GM23338 (cell line): Measurements from ENCODE around the gene SYTL1. TPM values are rescaled to one million over a fixed set of nuclear protein-coding genes. Genes with fewer than 3 reads are reported as not detected.

Source experiments
- ATAC-seq: fragments of 200-7000 bp; cut with Tn5 transposase; 3 replicates; pipeline ENCODE4 v1.9.1; 2020
- DNase-seq: peaks from one replicate; pipeline ENCODE4 v3.0.0-alpha.2; 2015; ENCODE audit warnings: low spot score
- H2AFZ ChIP-seq: fragments of 200-600 bp; sonication (generic); 2 replicates; pipeline ENCODE4 v1.8.0; 2016; ENCODE audit warnings: antibody characterized with exemption, mild to moderate bottlenecking, moderate library complexity
- H3F3A ChIP-seq: fragments of 200-600 bp; sonication (generic); replicated peaks from 2 replicates; pipeline ENCODE4 v1.8.0; 2017; ENCODE audit warnings: antibody characterized with exemption, mixed run types, low read depth
- H3K27ac ChIP-seq: fragments of 200-600 bp; sonication (generic); 2 replicates; pipeline ENCODE4 v1.6.1; 2016; ENCODE audit warnings: low read depth
- H3K27me3 ChIP-seq: fragments of 200-600 bp; sonication (generic); 2 replicates; pipeline ENCODE4 v1.8.0; 2016; ENCODE audit warnings: mild to moderate bottlenecking, mixed run types, moderate library complexity; ENCODE audit not compliant: insufficient read depth
- H3K36me3 ChIP-seq: fragments of 200-600 bp; sonication (generic); 2 replicates; pipeline ENCODE4 v1.8.0; 2016; ENCODE audit warnings: mild to moderate bottlenecking; ENCODE audit not compliant: insufficient read depth
- H3K4me1 ChIP-seq: fragments of 200-600 bp; sonication (generic); 2 replicates; pipeline ENCODE4 v1.8.0; 2016; ENCODE audit warnings: mild to moderate bottlenecking, moderate library complexity; ENCODE audit not compliant: insufficient read depth
- H3K4me2 ChIP-seq: fragments of 200-600 bp; sonication (generic); 2 replicates; pipeline ENCODE4 v1.7.1; 2017; ENCODE audit warnings: mixed run types
- H3K4me3 ChIP-seq: fragments of 200-600 bp; sonication (generic); 2 replicates; pipeline ENCODE4 v1.6.1; 2016; ENCODE audit warnings: mixed run types
- H3K79me2 ChIP-seq: fragments of 200-600 bp; sonication (generic); replicated peaks from 2 replicates; pipeline ENCODE4 v1.8.0; 2017; ENCODE audit warnings: mild to moderate bottlenecking; ENCODE audit not compliant: insufficient read depth
- H3K9me2 ChIP-seq: fragments of 200-600 bp; sonication (generic); 2 replicates; pipeline ENCODE4 v1.8.0; 2017; ENCODE audit not compliant: insufficient read depth
- H4K20me1 ChIP-seq: fragments of 200-600 bp; sonication (generic); replicated peaks from 2 replicates; pipeline ENCODE4 v1.8.0; 2017; ENCODE audit warnings: mild to moderate bottlenecking; ENCODE audit not compliant: insufficient read depth
- H3K27ac Mint-ChIP-seq: 2 replicates; pipeline ENCODE4 v1.8.0; 2020; ENCODE audit warnings: inconsistent platforms, mild to moderate bottlenecking, moderate library complexity, mixed read lengths
- H3K27me3 Mint-ChIP-seq: 3 replicates; pipeline ENCODE4 v1.8.0; 2022; ENCODE audit warnings: low read depth, mild to moderate bottlenecking, moderate library complexity, mixed read lengths, inconsistent platforms; ENCODE audit not compliant: insufficient read depth, poor library complexity
- H3K36me3 Mint-ChIP-seq: 3 replicates; pipeline ENCODE4 v1.8.0; 2021; ENCODE audit warnings: low read depth, mild to moderate bottlenecking, inconsistent platforms, moderate library complexity, mixed read lengths
- H3K4me1 Mint-ChIP-seq: 3 replicates; pipeline ENCODE4 v1.8.0; 2020; ENCODE audit warnings: mild to moderate bottlenecking, inconsistent platforms, mixed read lengths
- H3K4me3 Mint-ChIP-seq: 3 replicates; pipeline ENCODE4 v1.8.0; 2021; ENCODE audit warnings: moderate library complexity, mild to moderate bottlenecking, inconsistent platforms, mixed read lengths
- H3K9me3 Mint-ChIP-seq: 3 replicates; pipeline ENCODE4 v1.8.0; 2020; ENCODE audit warnings: moderate library complexity, mild to moderate bottlenecking, inconsistent platforms, mixed read lengths
- CREB1 ChIP-seq: fragments of 250-450 bp; sonication (Bioruptor Pico); IDR thresholded peaks from 2 replicates; pipeline ENCODE4 v1.5.0; 2020; ENCODE audit warnings: low read depth, mild to moderate bottlenecking, moderate library complexity
- EZH2 ChIP-seq: fragments of 200-600 bp; sonication (generic); IDR thresholded peaks from one replicate; pipeline ENCODE4 v1.8.0; 2017; ENCODE audit warnings: antibody characterized with exemption, mild to moderate bottlenecking, low read depth; ENCODE audit not compliant: unreplicated experiment
- EZH2phosphoT487 ChIP-seq: fragments of 200-600 bp; sonication (generic); IDR thresholded peaks from one replicate; pipeline ENCODE4 v1.8.1; 2018; ENCODE audit warnings: antibody characterized with exemption; ENCODE audit not compliant: unreplicated experiment
- JUNB ChIP-seq: IDR thresholded peaks from one replicate; pipeline ENCODE4 v1.6.1; 2016; ENCODE audit warnings: antibody characterized with exemption; ENCODE audit not compliant: unreplicated experiment
- NANOG ChIP-seq: IDR thresholded peaks from 2 replicates; pipeline ENCODE4 v1.6.1; 2016; ENCODE audit warnings: antibody characterized with exemption, borderline replicate concordance
- POLR2AphosphoS5 ChIP-seq: IDR thresholded peaks from 2 replicates; pipeline ENCODE4 v1.6.1; 2016; ENCODE audit warnings: antibody characterized with exemption, low read depth
- STAT1 ChIP-seq: IDR thresholded peaks from one replicate; pipeline ENCODE4 v1.6.1; 2016; ENCODE audit warnings: antibody characterized with exemption; ENCODE audit not compliant: unreplicated experiment
- ZNF114 ChIP-seq: fragments of 250-450 bp; sonication (Bioruptor Pico); IDR thresholded peaks from 2 replicates; pipeline ENCODE4 v1.5.0; 2020; ENCODE audit warnings: mild to moderate bottlenecking, moderate library complexity
- ZNF331 ChIP-seq: fragments of 250-450 bp; sonication (Bioruptor Pico); IDR thresholded peaks from 2 replicates; pipeline ENCODE4 v1.5.0; 2020; ENCODE audit warnings: low read depth, mild to moderate bottlenecking, moderate library complexity
- polyA plus RNA-seq: library from polyadenylated mRNA; unstranded; fragments of >200 nt; fragmentation: Nextera tagmentation; extraction: Ambion mirVana; gene quantifications from 2 replicates; pipeline ENCODE4 v1.2.1, GENCODE V29; 2016
- total RNA-seq: library from RNA; depleted of rRNA; stranded (reverse); fragments of >200 nt; shearing (Covaris generic); gene quantifications from 2 replicates; pipeline ENCODE4 v1.2.3, GENCODE V29; 2014
- TF ChIP-seq, protein P1 (sequence below): fragments of 250-450 bp; sonication (Bioruptor Pico); IDR thresholded peaks from 2 replicates; pipeline ENCODE4 v1.5.0; 2020; ENCODE audit warnings: mild to moderate bottlenecking, moderate library complexity
- TF ChIP-seq, protein P2 (sequence below), 2 experiments: fragments of 200-600 bp in 1 of 2; sonication (generic) in 1 of 2; conservative IDR thresholded peaks; 2 replicates each; pipeline versions ENCODE4 v1.5.1 to v1.6.1; 2016 to 2017; ENCODE audit warnings: antibody characterized with exemption in 2 of 2, low read depth in 2 of 2, mild to moderate bottlenecking in 2 of 2, moderate library complexity in 1 of 2
- TF ChIP-seq, protein P3 (sequence below): IDR thresholded peaks from 2 replicates; pipeline ENCODE4 v1.6.1; 2016; ENCODE audit warnings: antibody characterized with exemption
- TF ChIP-seq, protein P4 (sequence below): IDR thresholded peaks from one replicate; pipeline ENCODE4 v1.6.1; 2018; ENCODE audit warnings: antibody characterized with exemption; ENCODE audit not compliant: unreplicated experiment

SYTL1 gene
- total and polyA plus RNA-seq, 2 experiments from 2014 or later = 4.9 to 12.3 TPM

DNA sequence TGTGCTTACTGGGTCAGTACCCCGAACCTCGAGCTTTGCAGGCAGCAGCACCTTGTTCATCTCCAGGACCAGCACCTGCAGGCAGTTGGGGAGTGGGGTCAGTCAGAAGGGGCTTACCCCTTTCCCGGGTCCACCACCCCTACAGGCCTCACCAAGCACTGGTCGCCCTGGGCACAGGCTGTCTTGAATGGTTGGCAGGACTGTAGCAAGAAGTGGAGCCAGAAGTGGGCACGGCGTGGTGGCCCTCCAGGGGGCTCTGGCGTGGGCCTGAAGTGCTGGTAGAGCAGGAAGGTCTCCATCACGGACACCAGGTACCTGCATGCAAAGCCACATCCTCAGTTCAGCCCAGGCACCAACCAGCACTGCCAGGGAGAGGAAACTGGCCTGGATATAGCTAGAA lies 19.7 kb downstream of the SYTL1 start:
- no peaks in the 10 kb centered on the region for H3K79me2 ChIP-seq
- Mint-ChIP-seq H3K36me3 (no peaks in the 10 kb centered on the region), H3K27ac (no peak overlapping the region), H3K4me1 (peaks cover 29% of the 10 kb centered on the region), H3K9me3 (no peaks in the 10 kb centered on the region), H3K4me3 (peak overlapping the region; percentile 74; the same call in 2 of the 3 replicates), H3K27me3 (peaks cover 51% of the 10 kb centered on the region)
- H3K4me2 ChIP-seq = peak overlapping the region; percentile 94
- ATAC-seq (no peak), DNase-seq (no peak)
- H3K27me3 ChIP-seq = peaks cover 47% of the 10 kb centered on the region
- peaks cover 20% of the 10 kb centered on the region for H3K4me1 ChIP-seq
- no peaks in the 10 kb centered on the region for H3K36me3 ChIP-seq
- peaks cover 5% of the 10 kb centered on the region; the same call in 1 of the 2 replicates for H3F3A ChIP-seq
- H2AFZ ChIP-seq = no peak overlapping the region
- H3K4me3 ChIP-seq = peak overlapping the region; percentile 88; the same call in 1 of the 2 replicates
- TF ChIP-seq CREB1 (CRISPR knock-in tag) (no peak), EZH2phosphoT487 (no peak), EZH2 (no peak), JUNB (no peak), NANOG (no peak), STAT1 (no peak), POLR2AphosphoS5 (no peak), ZNF114 (no peak), ZNF331 (CRISPR knock-in tag) (no peak)
- TF ChIP-seq, protein P1, sequence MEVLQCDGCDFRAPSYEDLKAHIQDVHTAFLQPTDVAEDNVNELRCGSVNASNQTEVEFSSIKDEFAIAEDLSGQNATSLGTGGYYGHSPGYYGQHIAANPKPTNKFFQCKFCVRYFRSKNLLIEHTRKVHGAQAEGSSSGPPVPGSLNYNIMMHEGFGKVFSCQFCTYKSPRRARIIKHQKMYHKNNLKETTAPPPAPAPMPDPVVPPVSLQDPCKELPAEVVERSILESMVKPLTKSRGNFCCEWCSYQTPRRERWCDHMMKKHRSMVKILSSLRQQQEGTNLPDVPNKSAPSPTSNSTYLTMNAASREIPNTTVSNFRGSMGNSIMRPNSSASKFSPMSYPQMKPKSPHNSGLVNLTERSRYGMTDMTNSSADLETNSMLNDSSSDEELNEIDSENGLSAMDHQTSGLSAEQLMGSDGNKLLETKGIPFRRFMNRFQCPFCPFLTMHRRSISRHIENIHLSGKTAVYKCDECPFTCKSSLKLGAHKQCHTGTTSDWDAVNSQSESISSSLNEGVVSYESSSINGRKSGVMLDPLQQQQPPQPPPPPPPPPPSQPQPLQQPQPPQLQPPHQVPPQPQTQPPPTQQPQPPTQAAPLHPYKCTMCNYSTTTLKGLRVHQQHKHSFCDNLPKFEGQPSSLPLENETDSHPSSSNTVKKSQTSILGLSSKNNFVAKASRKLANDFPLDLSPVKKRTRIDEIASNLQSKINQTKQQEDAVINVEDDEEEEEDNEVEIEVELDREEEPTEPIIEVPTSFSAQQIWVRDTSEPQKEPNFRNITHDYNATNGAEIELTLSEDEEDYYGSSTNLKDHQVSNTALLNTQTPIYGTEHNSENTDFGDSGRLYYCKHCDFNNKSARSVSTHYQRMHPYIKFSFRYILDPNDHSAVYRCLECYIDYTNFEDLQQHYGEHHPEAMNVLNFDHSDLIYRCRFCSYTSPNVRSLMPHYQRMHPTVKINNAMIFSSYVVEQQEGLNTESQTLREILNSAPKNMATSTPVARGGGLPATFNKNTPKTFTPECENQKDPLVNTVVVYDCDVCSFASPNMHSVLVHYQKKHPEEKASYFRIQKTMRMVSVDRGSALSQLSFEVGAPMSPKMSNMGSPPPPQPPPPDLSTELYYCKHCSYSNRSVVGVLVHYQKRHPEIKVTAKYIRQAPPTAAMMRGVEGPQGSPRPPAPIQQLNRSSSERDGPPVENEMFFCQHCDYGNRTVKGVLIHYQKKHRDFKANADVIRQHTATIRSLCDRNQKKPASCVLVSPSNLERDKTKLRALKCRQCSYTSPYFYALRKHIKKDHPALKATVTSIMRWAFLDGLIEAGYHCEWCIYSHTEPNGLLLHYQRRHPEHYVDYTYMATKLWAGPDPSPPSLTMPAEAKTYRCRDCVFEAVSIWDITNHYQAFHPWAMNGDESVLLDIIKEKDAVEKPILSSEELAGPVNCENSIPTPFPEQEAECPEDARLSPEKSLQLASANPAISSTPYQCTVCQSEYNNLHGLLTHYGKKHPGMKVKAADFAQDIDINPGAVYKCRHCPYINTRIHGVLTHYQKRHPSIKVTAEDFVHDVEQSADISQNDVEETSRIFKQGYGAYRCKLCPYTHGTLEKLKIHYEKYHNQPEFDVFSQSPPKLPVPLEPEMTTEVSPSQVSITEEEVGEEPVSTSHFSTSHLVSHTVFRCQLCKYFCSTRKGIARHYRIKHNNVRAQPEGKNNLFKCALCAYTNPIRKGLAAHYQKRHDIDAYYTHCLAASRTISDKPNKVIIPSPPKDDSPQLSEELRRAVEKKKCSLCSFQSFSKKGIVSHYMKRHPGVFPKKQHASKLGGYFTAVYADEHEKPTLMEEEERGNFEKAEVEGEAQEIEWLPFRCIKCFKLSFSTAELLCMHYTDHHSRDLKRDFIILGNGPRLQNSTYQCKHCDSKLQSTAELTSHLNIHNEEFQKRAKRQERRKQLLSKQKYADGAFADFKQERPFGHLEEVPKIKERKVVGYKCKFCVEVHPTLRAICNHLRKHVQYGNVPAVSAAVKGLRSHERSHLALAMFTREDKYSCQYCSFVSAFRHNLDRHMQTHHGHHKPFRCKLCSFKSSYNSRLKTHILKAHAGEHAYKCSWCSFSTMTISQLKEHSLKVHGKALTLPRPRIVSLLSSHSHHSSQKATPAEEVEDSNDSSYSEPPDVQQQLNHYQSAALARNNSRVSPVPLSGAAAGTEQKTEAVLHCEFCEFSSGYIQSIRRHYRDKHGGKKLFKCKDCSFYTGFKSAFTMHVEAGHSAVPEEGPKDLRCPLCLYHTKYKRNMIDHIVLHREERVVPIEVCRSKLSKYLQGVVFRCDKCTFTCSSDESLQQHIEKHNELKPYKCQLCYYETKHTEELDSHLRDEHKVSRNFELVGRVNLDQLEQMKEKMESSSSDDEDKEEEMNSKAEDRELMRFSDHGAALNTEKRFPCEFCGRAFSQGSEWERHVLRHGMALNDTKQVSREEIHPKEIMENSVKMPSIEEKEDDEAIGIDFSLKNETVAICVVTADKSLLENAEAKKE (CRISPR knock-in tag) = no peak
- TF ChIP-seq, protein P2, sequence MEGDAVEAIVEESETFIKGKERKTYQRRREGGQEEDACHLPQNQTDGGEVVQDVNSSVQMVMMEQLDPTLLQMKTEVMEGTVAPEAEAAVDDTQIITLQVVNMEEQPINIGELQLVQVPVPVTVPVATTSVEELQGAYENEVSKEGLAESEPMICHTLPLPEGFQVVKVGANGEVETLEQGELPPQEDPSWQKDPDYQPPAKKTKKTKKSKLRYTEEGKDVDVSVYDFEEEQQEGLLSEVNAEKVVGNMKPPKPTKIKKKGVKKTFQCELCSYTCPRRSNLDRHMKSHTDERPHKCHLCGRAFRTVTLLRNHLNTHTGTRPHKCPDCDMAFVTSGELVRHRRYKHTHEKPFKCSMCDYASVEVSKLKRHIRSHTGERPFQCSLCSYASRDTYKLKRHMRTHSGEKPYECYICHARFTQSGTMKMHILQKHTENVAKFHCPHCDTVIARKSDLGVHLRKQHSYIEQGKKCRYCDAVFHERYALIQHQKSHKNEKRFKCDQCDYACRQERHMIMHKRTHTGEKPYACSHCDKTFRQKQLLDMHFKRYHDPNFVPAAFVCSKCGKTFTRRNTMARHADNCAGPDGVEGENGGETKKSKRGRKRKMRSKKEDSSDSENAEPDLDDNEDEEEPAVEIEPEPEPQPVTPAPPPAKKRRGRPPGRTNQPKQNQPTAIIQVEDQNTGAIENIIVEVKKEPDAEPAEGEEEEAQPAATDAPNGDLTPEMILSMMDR (conservative IDR thresholded peaks at IDR 0.05; ENCODE audit: low read depth in 2 of 2) = no peak
- TF ChIP-seq, protein P3, sequence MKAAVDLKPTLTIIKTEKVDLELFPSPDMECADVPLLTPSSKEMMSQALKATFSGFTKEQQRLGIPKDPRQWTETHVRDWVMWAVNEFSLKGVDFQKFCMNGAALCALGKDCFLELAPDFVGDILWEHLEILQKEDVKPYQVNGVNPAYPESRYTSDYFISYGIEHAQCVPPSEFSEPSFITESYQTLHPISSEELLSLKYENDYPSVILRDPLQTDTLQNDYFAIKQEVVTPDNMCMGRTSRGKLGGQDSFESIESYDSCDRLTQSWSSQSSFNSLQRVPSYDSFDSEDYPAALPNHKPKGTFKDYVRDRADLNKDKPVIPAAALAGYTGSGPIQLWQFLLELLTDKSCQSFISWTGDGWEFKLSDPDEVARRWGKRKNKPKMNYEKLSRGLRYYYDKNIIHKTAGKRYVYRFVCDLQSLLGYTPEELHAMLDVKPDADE = no peak
- TF ChIP-seq, protein P4, sequence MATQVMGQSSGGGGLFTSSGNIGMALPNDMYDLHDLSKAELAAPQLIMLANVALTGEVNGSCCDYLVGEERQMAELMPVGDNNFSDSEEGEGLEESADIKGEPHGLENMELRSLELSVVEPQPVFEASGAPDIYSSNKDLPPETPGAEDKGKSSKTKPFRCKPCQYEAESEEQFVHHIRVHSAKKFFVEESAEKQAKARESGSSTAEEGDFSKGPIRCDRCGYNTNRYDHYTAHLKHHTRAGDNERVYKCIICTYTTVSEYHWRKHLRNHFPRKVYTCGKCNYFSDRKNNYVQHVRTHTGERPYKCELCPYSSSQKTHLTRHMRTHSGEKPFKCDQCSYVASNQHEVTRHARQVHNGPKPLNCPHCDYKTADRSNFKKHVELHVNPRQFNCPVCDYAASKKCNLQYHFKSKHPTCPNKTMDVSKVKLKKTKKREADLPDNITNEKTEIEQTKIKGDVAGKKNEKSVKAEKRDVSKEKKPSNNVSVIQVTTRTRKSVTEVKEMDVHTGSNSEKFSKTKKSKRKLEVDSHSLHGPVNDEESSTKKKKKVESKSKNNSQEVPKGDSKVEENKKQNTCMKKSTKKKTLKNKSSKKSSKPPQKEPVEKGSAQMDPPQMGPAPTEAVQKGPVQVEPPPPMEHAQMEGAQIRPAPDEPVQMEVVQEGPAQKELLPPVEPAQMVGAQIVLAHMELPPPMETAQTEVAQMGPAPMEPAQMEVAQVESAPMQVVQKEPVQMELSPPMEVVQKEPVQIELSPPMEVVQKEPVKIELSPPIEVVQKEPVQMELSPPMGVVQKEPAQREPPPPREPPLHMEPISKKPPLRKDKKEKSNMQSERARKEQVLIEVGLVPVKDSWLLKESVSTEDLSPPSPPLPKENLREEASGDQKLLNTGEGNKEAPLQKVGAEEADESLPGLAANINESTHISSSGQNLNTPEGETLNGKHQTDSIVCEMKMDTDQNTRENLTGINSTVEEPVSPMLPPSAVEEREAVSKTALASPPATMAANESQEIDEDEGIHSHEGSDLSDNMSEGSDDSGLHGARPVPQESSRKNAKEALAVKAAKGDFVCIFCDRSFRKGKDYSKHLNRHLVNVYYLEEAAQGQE = no peak
- no peaks in the 10 kb centered on the region for H3K9me2 ChIP-seq
- no peaks in the 10 kb centered on the region for H4K20me1 ChIP-seq
- H3K27ac ChIP-seq = no peak overlapping the region
